GM18519 (cell line): ENCODE data around the gene HSPA5.
A peak's percentile ranks its signal among the peaks of the same experiment; 100 is the strongest.
"Not testable (repeated sequence)": the region's sequence is repeated elsewhere in the genome, so short reads cannot be mapped to it uniquely, and the experiment has no call there.

ENCODE experiments used
- ATAC-seq: cut with Tn5 transposase; IDR thresholded peaks from one replicate; pipeline ENCODE4 v1.9.1; 2021; ENCODE audit warnings: mild to moderate bottlenecking, moderate library complexity; ENCODE audit not compliant: unreplicated experiment, low FRiP score

The HSPA5 gene

GRCh38 chr9:125241000-125241862 lies at the start of gene HSPA5:
HSPA5 (minus strand) TSS chr9:125241343; CDS start chr9:125241126, 217 bp downstream.
- peak; percentile 88 for ATAC-seq

DNA sequence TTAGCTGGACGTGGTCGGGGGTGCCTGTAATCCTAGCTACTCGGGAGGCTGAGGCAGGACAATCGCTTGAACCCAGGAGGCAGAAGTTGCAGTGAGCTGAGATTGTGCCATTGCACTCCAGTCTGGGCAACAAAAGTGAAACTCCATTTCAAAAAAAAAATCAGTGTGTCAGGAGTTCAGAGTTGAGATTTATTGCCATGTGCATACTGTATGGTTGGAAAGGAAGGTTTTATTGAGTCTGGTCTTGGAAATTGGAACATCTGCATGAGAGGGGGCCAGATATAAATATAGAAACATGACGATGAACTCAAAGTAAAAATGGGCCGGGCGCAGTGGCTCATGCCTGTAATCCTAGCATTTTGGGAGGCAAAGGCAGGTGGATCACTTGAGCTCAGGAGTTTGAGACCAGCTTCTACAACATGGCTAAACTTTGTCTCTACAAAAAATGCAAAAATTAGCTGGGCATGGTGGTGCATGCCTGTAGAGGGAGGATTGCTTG lies 45.8 kb upstream of the HSPA5 start:
- ATAC-seq, result not testable (repeated sequence)

DNA sequence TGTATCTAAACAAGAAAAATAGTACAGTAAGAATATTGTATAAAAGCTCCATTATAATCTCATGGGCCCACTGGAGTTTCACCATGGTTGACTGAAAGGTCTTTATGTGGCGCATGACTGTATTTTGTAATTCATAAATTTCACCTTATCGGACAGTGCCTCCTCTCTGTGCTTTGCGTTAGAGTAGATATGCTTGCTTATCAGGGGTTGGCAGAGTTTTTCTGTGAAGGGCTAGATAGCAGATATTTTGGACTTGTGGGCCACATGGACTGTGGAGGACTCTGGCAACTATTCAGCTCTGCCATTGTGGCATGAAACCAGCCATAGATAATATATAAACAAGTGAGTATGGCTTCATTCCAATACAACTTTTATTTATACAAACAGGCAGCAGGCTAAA lies 43.7 kb upstream of the HSPA5 start:
- ATAC-seq, result no peak

- ATAC-seq, result no peak
These were observed 39.8 kb upstream of the HSPA5 start for GRCh38 chr9:125280945-125281344.

GRCh38 chr9:125277411-125277810 lies 36.3 kb upstream of the HSPA5 start:
- no peak for ATAC-seq

- no peak for ATAC-seq
These were observed 35.6 kb upstream of the HSPA5 start for GRCh38 chr9:125276771-125277170.

- ATAC-seq, result no peak
These were observed 31.6 kb upstream of the HSPA5 start for GRCh38 chr9:125272697-125273096.

- ATAC-seq, result no peak
These were observed 29.9 kb upstream of the HSPA5 start for GRCh38 chr9:125271081-125271480.

- no peak for ATAC-seq
These were observed 27.9 kb upstream of the HSPA5 start for GRCh38 chr9:125269014-125269397.

GRCh38 chr9:125268394-125269013 lies 27.4 kb upstream of the HSPA5 start:
- no peak for ATAC-seq

DNA sequence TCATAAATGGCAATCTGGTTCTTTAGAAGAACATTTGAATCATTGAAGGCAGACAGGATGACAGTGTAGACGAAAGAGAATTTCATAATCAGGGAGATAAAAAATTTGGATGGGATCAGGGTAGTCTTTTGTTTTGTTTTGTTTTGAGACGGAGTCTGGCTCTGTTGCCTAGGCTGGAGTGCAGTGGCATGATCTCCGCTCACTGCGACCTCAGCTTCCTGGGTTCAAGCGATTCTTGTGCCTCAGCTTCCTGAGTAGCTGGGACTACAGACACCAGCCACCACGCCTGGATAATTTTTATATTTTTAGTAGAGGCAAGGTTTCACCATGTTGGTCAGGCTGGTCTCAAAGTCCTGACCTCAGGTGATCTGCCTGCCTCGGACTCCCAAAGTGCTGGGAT lies 22.9 kb upstream of the HSPA5 start:
- not testable (repeated sequence) for ATAC-seq

DNA sequence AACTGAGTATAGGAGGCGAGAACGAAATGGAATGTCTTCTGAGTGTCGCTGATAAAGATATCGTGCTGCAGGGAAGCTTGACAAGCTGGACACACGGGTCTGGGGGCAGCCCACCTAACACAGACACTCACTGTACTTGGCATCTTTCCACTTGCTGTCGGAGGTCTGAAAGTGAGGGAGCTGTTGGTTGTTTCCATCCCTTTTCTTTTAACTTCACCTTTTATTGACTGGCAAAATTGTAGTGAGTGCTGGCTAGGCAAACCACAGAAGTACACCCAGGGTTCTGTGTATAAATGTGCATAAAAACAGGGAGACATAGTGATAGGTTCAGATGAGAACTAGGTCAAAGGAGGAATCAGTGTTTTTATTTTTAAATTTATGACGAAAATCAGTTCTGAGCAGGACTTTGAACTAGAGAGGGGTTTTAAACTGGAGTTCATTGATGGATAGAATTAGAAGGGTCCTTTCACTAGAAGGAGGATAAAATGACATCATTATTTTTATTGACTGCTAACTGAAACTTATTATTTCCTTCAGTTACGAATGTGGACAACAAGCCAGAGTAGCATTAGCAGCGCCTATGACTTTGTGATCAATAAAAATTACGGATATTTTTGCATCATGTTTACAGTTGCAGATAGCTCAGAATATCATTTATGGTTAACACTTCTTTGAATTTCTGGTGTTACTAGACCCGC lies 21.3 kb upstream of the HSPA5 start:
- ATAC-seq, result no peak

GRCh38 chr9:125261501-125262293 lies 20.6 kb upstream of the HSPA5 start, which contains the start of gene GAPVD1:
GAPVD1 (plus strand) TSS chr9:125261826; CDS start chr9:125298922, 37,096 bp downstream.
- ATAC-seq, result peak; percentile 88

GRCh38 chr9:125260561-125260960 lies 19.4 kb upstream of the HSPA5 start:
- ATAC-seq, result no peak

GRCh38 chr9:125258832-125259534 lies 17.8 kb upstream of the HSPA5 start:
- no peak for ATAC-seq

- no peak for ATAC-seq
These were observed 17.1 kb upstream of the HSPA5 start for GRCh38 chr9:125258160-125258785.

GRCh38 chr9:125255781-125256391 lies 14.7 kb upstream of the HSPA5 start:
- no peak for ATAC-seq

- ATAC-seq, result no peak
These were observed 13.1 kb upstream of the HSPA5 start for GRCh38 chr9:125254231-125254630.

- no peak for ATAC-seq
These were observed 5.1 kb upstream of the HSPA5 start for GRCh38 chr9:125246261-125246667.
